Adrenal gland (tissue), 5 donors: ENCODE data around the gene IGSF3.

Experiments used
- CTCF ChIP-seq, 6 experiments: fragments of 450-650 bp in 4 of 6; fragments of 200-600 bp in 2 of 6; sonication (generic) in 1 of 6; IDR thresholded peaks; 1 replicate in 5 of 6; 2 replicates in 1 of 6; pipeline versions ENCODE4 v1.5.1 to v1.8.0; 2016 to 2021; ENCODE audit warnings: antibody characterized with exemption in 6 of 6, mild to moderate bottlenecking in 2 of 6, moderate library complexity in 1 of 6
- POLR2A ChIP-seq, 2 donors: fragments of 450-650 bp; IDR thresholded peaks; one replicate each; pipeline ENCODE4 v1.6.1; 2017; ENCODE audit warnings: antibody characterized with exemption in 2 of 2, mild to moderate bottlenecking in 2 of 2, moderate library complexity in 1 of 2
- donor health status: DM: no; HTN: no; CAD: no.

- TF ChIP-seq CTCF (IDR thresholded peaks at IDR 0.05) (no peak), POLR2A (IDR thresholded peaks at IDR 0.05) (no peak)
Measured at GRCh38 chr1:116694524-116694923, 27.0 kb upstream of the IGSF3 start.
